ENCODE measurements around the gene CDK2AP2. TPM values are rescaled to one million over a fixed set of nuclear protein-coding genes. Genes with fewer than 3 reads are reported as not detected.
"Not testable (repeated sequence)": the region's sequence is repeated elsewhere in the genome, so short reads cannot be mapped to it uniquely, and the experiment has no call there.

Gene CDK2AP2
- polyA plus RNA-seq, 12 donors = 12.7 to 27.8 (median 16.3) TPM; not detected in 1

DNA sequence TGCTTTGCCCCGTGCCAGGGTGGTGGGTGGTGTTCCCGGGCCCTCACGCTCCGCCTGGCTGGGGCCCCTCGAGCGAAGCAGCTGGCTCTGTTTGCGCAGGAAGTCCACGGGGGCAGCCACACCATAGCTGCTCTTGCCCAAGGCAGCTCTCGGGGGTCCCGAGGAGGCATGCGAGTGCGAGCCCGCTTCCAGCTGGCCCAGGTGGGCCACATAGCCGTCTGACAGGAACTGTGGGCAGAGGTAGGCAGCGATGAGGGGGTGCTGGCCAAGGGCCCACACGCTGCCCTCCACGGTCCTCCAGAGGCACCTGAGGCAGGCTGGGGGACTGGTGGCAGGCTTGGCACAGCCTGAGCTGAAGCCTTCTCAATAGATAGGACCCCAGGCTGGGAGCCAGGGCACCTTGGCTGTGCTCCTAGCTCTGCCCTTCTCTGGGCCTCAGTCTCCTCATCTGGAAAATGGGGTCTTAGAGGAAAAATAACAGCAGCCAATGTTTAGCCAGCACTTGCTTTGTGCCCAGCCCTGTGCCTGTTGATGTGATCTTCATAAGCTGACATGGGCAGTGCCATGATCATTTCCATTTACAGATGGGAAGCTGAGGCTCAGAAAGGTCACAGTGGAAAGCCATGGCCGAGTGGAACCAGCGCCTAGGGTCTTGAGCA is 15.8 kb downstream of the CDK2AP2 start:
- DNase-seq = no peak

DNA sequence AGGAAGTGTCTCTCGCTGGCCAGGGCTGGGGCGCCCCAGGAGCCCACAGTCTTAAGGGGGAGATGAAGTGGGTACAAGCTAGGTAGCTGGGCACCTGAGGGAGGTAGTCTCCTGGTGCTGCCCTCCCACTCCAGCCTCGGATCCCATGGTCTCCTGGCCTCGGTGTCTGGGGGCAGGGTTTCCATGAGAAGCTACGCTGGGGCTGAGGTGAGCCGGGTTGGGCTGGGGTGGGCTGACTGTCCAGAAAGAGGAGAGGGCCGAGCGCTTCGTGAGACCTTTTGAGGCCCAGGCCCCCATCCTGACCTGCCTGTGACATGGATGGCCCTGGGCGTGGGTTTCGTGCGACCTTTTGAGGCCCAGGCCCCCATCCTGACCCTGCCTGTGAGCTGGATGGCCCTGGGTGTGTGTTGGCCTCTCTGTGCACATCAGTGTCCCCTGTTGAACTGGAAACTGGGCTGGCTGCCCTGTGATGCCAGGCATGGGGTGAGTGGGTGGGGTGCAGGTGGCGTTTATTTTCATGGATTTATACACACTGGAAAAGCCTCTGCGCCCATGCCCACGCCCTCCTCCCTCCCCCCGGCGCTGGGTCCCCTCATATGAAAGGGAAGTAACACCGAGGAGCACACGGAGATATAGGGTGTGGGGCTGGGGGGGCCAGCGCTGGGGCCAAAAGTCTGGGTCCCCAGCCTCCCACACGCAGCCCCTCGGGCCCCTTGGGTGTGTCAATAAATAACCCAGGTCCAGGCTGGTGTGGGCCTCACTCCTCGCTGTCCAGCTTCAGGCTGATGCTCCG is 16.5 kb downstream of the CDK2AP2 start:
- DNase-seq = no peak

GRCh38 chr11:67490727-67491065 is 17.3 kb downstream of the CDK2AP2 start:
- no peak for DNase-seq

DNA sequence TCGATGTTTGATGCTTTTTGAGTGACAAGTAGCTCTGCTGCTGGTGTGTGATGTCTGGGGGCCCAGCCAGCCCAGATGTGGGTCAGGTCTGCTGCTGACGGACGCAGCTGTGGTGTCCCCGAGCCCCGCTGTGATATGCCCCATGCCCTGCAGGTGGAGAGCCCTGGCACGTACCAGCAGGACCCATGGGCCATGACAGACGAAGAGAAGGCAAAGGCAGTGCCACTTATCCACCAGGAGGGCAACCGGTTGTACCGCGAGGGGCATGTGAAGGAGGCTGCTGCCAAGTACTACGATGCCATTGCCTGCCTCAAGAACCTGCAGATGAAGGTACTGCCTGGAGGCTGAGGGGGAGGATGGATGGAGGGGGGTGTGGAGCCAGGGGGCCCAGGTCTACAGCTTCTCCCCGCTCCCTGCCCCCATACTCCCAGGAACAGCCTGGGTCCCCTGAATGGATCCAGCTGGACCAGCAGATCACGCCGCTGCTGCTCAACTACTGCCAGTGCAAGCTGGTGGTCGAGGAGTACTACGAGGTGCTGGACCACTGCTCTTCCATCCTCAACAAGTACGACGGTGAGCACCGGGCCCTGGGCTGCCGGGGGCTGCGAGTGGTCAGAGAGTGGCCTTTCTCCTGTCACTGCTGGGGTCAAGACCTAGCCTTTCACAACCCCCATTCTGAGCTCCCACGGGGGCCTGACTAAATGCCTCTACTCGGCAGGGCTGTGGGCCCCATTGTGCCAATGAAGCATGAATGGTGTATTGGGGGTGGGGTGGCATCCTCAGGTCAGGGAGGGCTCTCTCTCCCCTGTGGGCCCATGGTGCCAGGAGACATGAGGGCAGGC is 17.9 kb downstream of the CDK2AP2 start:
- no peak for DNase-seq

DNA sequence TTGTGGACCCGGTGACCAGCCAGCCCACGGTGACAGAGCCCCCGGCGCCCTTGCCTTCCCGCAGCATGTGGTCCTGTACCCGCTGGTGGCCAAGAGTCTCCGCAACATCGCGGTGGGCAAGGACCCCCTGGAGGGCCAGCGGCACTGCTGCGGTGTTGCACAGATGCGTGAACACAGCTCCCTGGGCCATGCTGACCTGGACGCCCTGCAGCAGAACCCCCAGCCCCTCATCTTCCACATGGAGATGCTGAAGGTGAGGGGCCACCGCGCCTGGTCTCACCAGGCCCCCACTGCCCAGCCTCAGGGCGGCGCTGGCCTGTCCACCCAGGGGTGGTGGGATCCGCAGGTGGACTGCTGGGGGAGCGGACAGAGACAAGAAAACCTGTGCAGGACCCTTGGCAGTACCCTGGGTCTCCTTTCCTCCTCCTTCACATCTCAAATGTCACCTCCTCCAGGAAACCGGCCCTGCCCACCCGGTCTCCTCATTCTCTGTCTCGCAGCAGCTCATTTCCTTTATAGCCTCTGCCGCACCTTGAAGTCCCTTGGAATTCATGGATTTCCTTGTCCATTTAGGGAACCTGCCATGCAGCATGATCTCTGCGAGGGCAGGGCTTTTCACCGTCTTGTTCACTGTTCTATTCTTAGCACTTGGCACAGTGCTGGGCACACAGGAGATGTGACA is 18.6 kb downstream of the CDK2AP2 start:
- no peak for DNase-seq

DNA sequence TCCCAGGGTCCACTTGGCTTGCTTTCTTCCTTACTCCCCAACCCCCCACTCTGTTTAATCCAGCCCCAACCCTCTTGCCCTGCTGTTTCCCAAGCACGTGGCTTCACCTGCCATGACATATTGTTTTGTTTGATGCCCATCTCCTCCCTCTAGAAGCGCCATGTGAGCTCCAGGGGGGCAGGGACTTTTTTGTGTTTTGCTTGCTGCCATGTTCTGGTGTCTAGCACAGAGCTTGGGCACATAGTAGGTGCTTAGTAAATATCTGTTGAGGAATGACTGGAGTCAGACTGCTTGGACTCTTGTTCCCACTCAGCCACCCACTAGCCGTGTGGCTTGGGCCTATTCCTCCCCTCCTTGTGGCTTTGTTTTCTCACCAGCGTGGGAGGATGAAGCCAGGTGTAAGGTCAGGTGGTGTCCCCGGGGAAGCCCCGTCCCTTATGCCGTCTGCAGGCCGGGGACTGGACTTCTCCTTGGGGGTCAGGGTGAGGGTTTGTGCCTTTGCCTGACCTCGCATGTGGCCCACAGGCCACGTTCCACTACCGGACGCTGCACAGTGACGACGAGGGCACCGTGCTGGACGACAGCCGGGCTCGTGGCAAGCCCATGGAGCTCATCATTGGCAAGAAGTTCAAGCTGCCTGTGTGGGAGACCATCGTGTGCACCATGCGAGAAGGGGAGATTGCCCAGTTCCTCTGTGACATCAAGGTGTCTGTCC is 21.3 kb downstream of the CDK2AP2 start:
- no peak for DNase-seq

DNA sequence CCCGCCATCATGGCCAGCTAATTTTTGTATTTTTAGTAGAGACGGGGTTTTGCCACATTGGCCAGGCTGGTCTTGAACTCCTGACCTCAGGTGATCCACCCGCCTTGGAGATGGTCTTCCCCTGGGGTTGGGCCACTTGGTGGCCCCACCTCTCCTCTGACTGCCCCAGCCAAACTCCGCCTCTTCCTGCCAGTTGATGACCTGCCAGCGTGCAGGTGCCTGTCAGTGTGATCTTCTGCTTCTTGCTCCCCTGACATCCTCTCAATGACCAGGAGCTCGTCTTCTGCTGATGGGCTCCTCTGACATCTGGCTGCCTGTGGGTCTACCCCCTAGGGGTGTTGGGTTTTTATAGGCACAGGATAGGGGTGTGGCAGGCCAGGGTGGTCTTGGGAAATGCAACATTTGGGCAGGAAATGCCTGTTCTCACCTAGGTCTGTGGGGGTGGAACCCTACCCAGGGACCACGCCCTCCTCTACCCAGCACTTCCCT is 22.0 kb downstream of the CDK2AP2 start:
- not testable (repeated sequence) for DNase-seq

DNA sequence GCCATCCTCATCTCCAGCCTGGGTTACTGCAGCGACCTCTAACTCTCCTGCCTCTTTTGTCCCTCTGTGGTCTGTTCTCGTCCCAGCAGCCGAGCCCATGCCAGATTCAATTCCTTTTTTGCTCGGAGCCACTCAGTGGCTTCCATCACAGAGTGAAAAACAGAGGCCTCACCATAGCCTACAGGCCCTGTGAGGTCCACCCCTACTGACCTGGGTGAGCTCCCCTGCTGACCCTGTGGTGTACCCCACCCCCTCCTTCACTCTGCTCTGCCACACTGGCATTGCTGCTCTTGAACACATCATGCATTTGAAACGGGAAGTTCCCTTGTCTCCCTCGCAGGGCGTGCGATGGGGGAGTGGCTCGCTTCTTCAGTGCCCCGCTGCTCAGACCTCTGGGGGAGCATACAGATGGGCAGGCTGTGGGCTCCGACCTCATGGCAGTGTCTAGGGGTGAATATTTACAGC is 23.1 kb downstream of the CDK2AP2 start:
- DNase-seq = no peak

DNA sequence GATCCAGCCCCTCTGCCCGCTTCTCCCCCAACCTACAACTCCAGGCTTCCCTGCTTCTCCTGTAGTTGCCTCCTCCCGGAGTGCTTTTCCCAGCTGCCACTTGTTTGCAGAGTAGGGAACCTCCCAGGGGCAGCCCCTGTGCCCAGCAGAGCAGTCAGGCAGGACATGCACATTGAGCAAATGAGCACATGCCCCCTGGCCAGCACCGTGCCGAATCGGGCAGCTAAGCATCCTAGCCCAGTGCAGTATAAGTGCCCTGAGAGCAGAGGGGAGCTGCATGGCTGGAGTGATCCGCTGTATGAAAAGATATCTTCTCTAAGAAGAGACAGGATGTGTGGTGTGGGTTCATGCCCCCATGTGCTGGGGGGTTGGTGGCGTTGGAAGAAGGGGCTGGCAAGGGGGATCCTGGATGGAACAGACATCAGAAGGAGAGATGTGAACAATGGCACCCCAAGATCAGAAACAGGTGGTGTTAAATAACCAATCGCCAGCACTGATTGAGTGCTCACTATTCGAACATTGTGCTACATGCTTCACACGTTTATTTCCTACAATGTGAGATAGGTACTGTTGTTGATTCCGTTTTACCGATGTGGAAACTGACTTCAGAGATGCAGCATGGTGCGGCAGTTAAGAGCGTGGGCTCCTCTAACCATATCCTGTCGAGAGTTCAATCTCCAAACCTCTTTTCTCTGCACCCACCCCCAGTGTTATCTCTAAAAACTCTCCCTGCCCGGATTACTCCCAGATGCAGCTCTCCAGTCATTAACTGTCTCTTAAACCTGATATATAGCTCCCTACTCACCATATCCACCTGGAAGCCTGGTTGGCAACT is 23.9 kb downstream of the CDK2AP2 start:
- no peak for DNase-seq

- DNase-seq = peak; percentile 99
Measured at GRCh38 chr11:67482827-67483798, 24.8 kb downstream of the CDK2AP2 start, which contains the start of gene AIP. TSS of gene AIP (plus strand) at chr11:67483026. CDS start at chr11:67483159, 133 bp downstream.

GRCh38 chr11:67482275-67482826 is 25.6 kb downstream of the CDK2AP2 start:
- no peak for DNase-seq

GRCh38 chr11:67477344-67478050 is 30.5 kb downstream of the CDK2AP2 start:
- DNase-seq = not testable (repeated sequence)

DNA sequence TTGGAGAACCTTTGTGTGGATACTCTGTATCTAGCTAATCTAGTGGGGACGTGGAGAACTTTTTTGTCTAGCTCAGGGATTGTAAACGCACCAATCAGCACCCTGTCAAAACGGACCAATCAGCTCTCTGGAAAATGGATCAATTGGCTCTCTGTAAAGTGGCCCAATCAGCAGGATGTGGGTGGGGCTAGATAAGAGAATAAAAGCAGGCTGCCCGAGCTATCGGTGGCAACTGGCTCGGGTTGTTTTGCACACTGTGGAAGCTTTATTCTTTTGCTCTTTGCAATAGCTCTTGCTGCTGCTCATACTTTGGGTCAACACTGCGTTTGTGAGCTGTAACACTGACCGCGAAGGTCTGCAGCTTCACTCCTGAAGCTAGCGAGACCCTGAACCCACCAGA is 31.3 kb downstream of the CDK2AP2 start:
- DNase-seq = not testable (repeated sequence)

GRCh38 chr11:67472882-67473281 is 35.1 kb downstream of the CDK2AP2 start:
- DNase-seq = no peak

GRCh38 chr11:67470337-67471002 is 37.5 kb downstream of the CDK2AP2 start:
- DNase-seq = no peak

GRCh38 chr11:67469508-67469811 is 38.5 kb downstream of the CDK2AP2 start:
- no peak for DNase-seq

Measured in muscle of arm (tissue), 12 donors.